Cardiac muscle cell (in vitro differentiated cells and primary cell): ENCODE data around the gene HERC4. TPM values are rescaled to one million over a fixed set of nuclear protein-coding genes. Genes with fewer than 3 reads are reported as not detected.

Experiments
- DNase-seq, 2 donors: peaks; one replicate each; pipeline versions ENCODE4 v3.0.0 to v3.0.0-alpha.2; 2010 to 2017; ENCODE audit warnings: low read depth in 1 of 2, low spot score in 1 of 2
- H3K27ac ChIP-seq: fragments of 200-600 bp; sonication (generic); 2 replicates; pipeline ENCODE4 v1.5.1; 2016
- H3K27me3 ChIP-seq: fragments of 200-600 bp; sonication (generic); 2 replicates; pipeline ENCODE4 v1.6.0; 2016; ENCODE audit warnings: control low read depth
- H3K36me3 ChIP-seq: fragments of 200-600 bp; sonication (generic); 2 replicates; pipeline ENCODE4 v1.5.1; 2016; ENCODE audit warnings: control low read depth
- H3K4me1 ChIP-seq: fragments of 200-600 bp; sonication (generic); 2 replicates; pipeline ENCODE4 v1.8.1; 2017; ENCODE audit warnings: low read depth, mild to moderate bottlenecking, mixed run types
- H3K4me3 ChIP-seq: fragments of 200-600 bp; sonication (generic); 2 replicates; pipeline ENCODE4 v1.5.1; 2016; ENCODE audit warnings: mild to moderate bottlenecking
- H3K9me3 ChIP-seq: fragments of 200-600 bp; sonication (generic); 2 replicates; pipeline ENCODE4 v1.5.1; 2017; ENCODE audit warnings: low read depth, mild to moderate bottlenecking, control low read depth
- polyA plus RNA-seq: library from polyadenylated mRNA; unstranded; fragments of >200 nt; fragmentation: Nextera tagmentation; extraction: Ambion mirVana; gene quantifications from 2 replicates; pipeline ENCODE4 v1.2.1, GENCODE V29; 2016
- total RNA-seq: library from RNA; depleted of rRNA; stranded (reverse); fragments of >200 nt; gene quantifications from 2 replicates; pipeline ENCODE4 v1.2.3, GENCODE V29; 2016
- TF ChIP-seq, protein P1 (sequence below): IDR thresholded peaks from 2 replicates; pipeline ENCODE4 v1.5.1; 2012; ENCODE audit warnings: low read depth, mild to moderate bottlenecking, low read length

The HERC4 gene
- total and polyA plus RNA-seq, 2 experiments from 2014 or later, result 35.1 to 38.7 TPM

DNA sequence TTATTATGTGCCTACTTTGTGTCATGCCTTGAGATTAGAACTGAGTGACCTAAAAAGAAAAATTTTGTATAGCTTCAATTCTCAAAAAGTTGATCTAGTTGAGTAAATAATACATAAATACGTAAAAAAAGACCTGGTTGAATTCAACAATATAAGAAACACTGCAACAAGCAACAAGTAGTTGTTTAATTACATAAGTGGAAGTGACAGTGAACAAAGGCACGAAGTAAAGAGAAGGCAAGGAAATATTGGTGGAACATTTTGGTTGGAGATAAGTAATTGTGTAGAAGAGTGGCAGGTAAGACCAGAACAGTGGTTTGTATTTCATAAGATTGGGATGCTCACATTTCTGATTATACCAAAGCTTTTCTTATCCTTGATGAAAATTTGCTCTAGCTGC, 26.0 kb upstream of the HERC4 start:
- no peak for DNase-seq
- TF ChIP-seq, protein P1, sequence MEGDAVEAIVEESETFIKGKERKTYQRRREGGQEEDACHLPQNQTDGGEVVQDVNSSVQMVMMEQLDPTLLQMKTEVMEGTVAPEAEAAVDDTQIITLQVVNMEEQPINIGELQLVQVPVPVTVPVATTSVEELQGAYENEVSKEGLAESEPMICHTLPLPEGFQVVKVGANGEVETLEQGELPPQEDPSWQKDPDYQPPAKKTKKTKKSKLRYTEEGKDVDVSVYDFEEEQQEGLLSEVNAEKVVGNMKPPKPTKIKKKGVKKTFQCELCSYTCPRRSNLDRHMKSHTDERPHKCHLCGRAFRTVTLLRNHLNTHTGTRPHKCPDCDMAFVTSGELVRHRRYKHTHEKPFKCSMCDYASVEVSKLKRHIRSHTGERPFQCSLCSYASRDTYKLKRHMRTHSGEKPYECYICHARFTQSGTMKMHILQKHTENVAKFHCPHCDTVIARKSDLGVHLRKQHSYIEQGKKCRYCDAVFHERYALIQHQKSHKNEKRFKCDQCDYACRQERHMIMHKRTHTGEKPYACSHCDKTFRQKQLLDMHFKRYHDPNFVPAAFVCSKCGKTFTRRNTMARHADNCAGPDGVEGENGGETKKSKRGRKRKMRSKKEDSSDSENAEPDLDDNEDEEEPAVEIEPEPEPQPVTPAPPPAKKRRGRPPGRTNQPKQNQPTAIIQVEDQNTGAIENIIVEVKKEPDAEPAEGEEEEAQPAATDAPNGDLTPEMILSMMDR, result no peak
- no peaks in the 10 kb centered on the region for H3K36me3 ChIP-seq
- H3K4me1 ChIP-seq, result no peaks in the 10 kb centered on the region
- H3K4me3 ChIP-seq, result no peak overlapping the region
- H3K27me3 ChIP-seq, result no peaks in the 10 kb centered on the region
- no peak overlapping the region for H3K27ac ChIP-seq
- no peaks in the 10 kb centered on the region for H3K9me3 ChIP-seq

- Histone ChIP-seq H3K27ac (no peak overlapping the region), H3K9me3 (no peaks in the 10 kb centered on the region), H3K4me3 (no peak overlapping the region), H3K4me1 (no peaks in the 10 kb centered on the region), H3K36me3 (no peaks in the 10 kb centered on the region), H3K27me3 (no peaks in the 10 kb centered on the region)
- DNase-seq, result peak in 1 of 2 donors; percentile 34
- TF ChIP-seq, protein P1, result no peak
These were observed 24.7 kb upstream of the HERC4 start for GRCh38 chr10:68099736-68100135.

- H3K4me1 ChIP-seq, result no peaks in the 10 kb centered on the region
- no peak overlapping the region for H3K4me3 ChIP-seq
- peak in 1 of 2 donors; percentile 81 for DNase-seq
- H3K27ac ChIP-seq, result no peak overlapping the region
- no peaks in the 10 kb centered on the region for H3K36me3 ChIP-seq
- no peaks in the 10 kb centered on the region for H3K9me3 ChIP-seq
- TF ChIP-seq, protein P1, result no peak
- no peaks in the 10 kb centered on the region for H3K27me3 ChIP-seq
These were observed 21.9 kb upstream of the HERC4 start for GRCh38 chr10:68096913-68097516.

- no peak overlapping the region for H3K4me3 ChIP-seq
- H3K4me1 ChIP-seq, result no peaks in the 10 kb centered on the region
These were observed 20.1 kb upstream of the HERC4 start for GRCh38 chr10:68095153-68095552.

GRCh38 chr10:68092512-68092911, 17.4 kb upstream of the HERC4 start:
- no peak for DNase-seq
- H3K36me3 ChIP-seq, result no peaks in the 10 kb centered on the region
- H3K9me3 ChIP-seq, result no peaks in the 10 kb centered on the region
- TF ChIP-seq, protein P1, result no peak
- no peak overlapping the region for H3K27ac ChIP-seq
- no peak overlapping the region for H3K4me3 ChIP-seq
- H3K27me3 ChIP-seq, result no peaks in the 10 kb centered on the region
- no peaks in the 10 kb centered on the region for H3K4me1 ChIP-seq

More at GRCh38 chr10:68095153-68095552, 20.1 kb upstream of the HERC4 start:
- Histone ChIP-seq H3K36me3 (no peaks in the 10 kb centered on the region), H3K27me3 (no peaks in the 10 kb centered on the region), H3K9me3 (no peaks in the 10 kb centered on the region), H3K27ac (no peak overlapping the region)
- TF ChIP-seq, protein P1, result no peak
- DNase-seq, result peak in 1 of 2 donors; percentile 37
